OCI-LY1 (cell line): ENCODE results near the gene PRKCH.

Experiments used
- CTCF ChIP-seq: fragments of 200-600 bp; sonication (generic), shearing (Covaris generic); IDR thresholded peaks from 2 replicates; pipeline ENCODE4 v1.5.1; 2017; ENCODE audit warnings: mild to moderate bottlenecking, antibody characterized with exemption, low read length, moderate library complexity, mixed read lengths
- EZH2 ChIP-seq: fragments of 200-600 bp; sonication (generic), shearing (Covaris generic); IDR thresholded peaks from 2 replicates; pipeline ENCODE4 v1.8.0; 2017; ENCODE audit warnings: borderline replicate concordance, mixed run types, mild to moderate bottlenecking, antibody characterized with exemption, low read length, moderate library complexity, mixed read lengths

- TF ChIP-seq CTCF (peak; percentile 87), EZH2 (no peak)
Measured at GRCh38 chr14:61456720-61457119, 135.3 kb downstream of the PRKCH start.
